WTC11 (cell line): ENCODE measurements around the gene SLC10A7. TPM values are rescaled to one million over a fixed set of nuclear protein-coding genes. Genes with fewer than 3 reads are reported as not detected.

Experiments used
- ATAC-seq: fragments of 200-7000 bp; cut with Tn5 transposase; 2 replicates; pipeline ENCODE4 v1.10.0; 2021; ENCODE audit warnings: mild to moderate bottlenecking, moderate library complexity
- CTCF ChIA-PET: fragments of 300-600 bp; sonication (Branson Sonifier 250); formaldehyde crosslinking; loops from one replicate; lab custom pipeline; 2021; ENCODE audit warnings: antibody characterized with exemption; lab: Charles Lee
- POLR2A ChIA-PET: fragments of 350-600 bp; sonication (Branson Sonifier 250); formaldehyde crosslinking; loops from one replicate; lab custom pipeline; 2021; ENCODE audit warnings: antibody characterized with exemption; lab: Charles Lee
- DNase-seq: peaks from one replicate; pipeline ENCODE4 v3.0.0; 2021; ENCODE audit warnings: low spot score
- H3K27ac Mint-ChIP-seq: 2 replicates; pipeline ENCODE4 v1.8.0; 2021; ENCODE audit warnings: mixed read lengths
- H3K27me3 Mint-ChIP-seq: 2 replicates; pipeline ENCODE4 v1.8.0; 2021; ENCODE audit warnings: low read depth, mild to moderate bottlenecking, moderate library complexity, mixed read lengths
- H3K36me3 Mint-ChIP-seq: 2 replicates; pipeline ENCODE4 v1.8.0; 2021; ENCODE audit warnings: mixed read lengths
- H3K4me1 Mint-ChIP-seq: 2 replicates; pipeline ENCODE4 v1.8.0; 2022; ENCODE audit warnings: mixed read lengths
- H3K4me3 Mint-ChIP-seq: 2 replicates; pipeline ENCODE4 v1.8.0; 2021; ENCODE audit warnings: mild to moderate bottlenecking, moderate library complexity, mixed read lengths
- H3K9me3 Mint-ChIP-seq: 2 replicates; pipeline ENCODE4 v1.8.0; 2021; ENCODE audit warnings: mixed read lengths
- EMX1 ChIP-seq: fragments of 250-450 bp; sonication (Bioruptor Pico); IDR thresholded peaks from 2 replicates; pipeline ENCODE4 v1.8.0; 2021; ENCODE audit warnings: mild to moderate bottlenecking
- ESRRA ChIP-seq: sonication (generic); formaldehyde crosslinking; IDR thresholded peaks from 2 replicates; pipeline ENCODE4 v1.8.1; 2022; ENCODE audit warnings: mild to moderate bottlenecking, missing genetic modification reagents, borderline replicate concordance
- GTF2I ChIP-seq: fragments of 250-450 bp; sonication (Bioruptor Pico); conservative IDR thresholded peaks from 2 replicates; pipeline ENCODE4 v1.4.0; 2021; ENCODE audit warnings: mild to moderate bottlenecking
- HMGA2 ChIP-seq: fragments of 250-450 bp; sonication (Bioruptor Pico); IDR thresholded peaks from 2 replicates; pipeline ENCODE4 v1.4.0; 2021; ENCODE audit warnings: mild to moderate bottlenecking, moderate library complexity
- KAT7 ChIP-seq: sonication (generic); formaldehyde crosslinking; IDR thresholded peaks from 2 replicates; pipeline ENCODE4 v1.8.1; 2023; ENCODE audit warnings: missing genetic modification reagents, mild to moderate bottlenecking, borderline replicate concordance
- NFE2L1 ChIP-seq: sonication (generic); formaldehyde crosslinking; IDR thresholded peaks from 2 replicates; pipeline ENCODE4 v1.8.1; 2023; ENCODE audit warnings: missing genetic modification reagents
- NR3C1 ChIP-seq: sonication (generic); formaldehyde crosslinking; conservative IDR thresholded peaks from 2 replicates; pipeline ENCODE4 v1.8.1; 2023; ENCODE audit warnings: low read depth, mild to moderate bottlenecking, missing genetic modification reagents
- RELA ChIP-seq: sonication (generic); formaldehyde crosslinking; IDR thresholded peaks from 2 replicates; pipeline ENCODE4 v1.8.1; 2022; ENCODE audit warnings: missing genetic modification reagents, mild to moderate bottlenecking, borderline replicate concordance
- SMAD3 ChIP-seq: sonication (generic); formaldehyde crosslinking; IDR thresholded peaks from 2 replicates; pipeline ENCODE4 v1.8.0; 2022; ENCODE audit warnings: missing genetic modification reagents, mild to moderate bottlenecking, borderline replicate concordance
- SOX15 ChIP-seq: fragments of 250-450 bp; sonication (Bioruptor Pico); IDR thresholded peaks from 2 replicates; pipeline ENCODE4 v1.9.0; 2021; ENCODE audit warnings: mild to moderate bottlenecking
- TCF7 ChIP-seq: sonication (generic); formaldehyde crosslinking; IDR thresholded peaks from 2 replicates; pipeline ENCODE4 v1.8.0; 2022; ENCODE audit warnings: mild to moderate bottlenecking, low read depth, missing genetic modification reagents, moderate library complexity
- ZNF263 ChIP-seq: sonication (generic); formaldehyde crosslinking; IDR thresholded peaks from 2 replicates; pipeline ENCODE4 v1.8.1; 2022; ENCODE audit warnings: low read depth, mild to moderate bottlenecking, moderate library complexity, missing genetic modification reagents
- ZNF317 ChIP-seq: sonication (generic); formaldehyde crosslinking; IDR thresholded peaks from 2 replicates; pipeline ENCODE4 v1.8.1; 2023; ENCODE audit warnings: low read depth, mild to moderate bottlenecking, moderate library complexity, missing genetic modification reagents, borderline replicate concordance
- total RNA-seq: library from RNA; stranded (reverse); gene quantifications from 3 replicates; pipeline ENCODE4 v1.2.3, GENCODE V29; 2021
- TF ChIP-seq, protein P1 (sequence below): sonication (generic); formaldehyde crosslinking; IDR thresholded peaks from 2 replicates; pipeline ENCODE4 v1.8.1; 2022; ENCODE audit warnings: mild to moderate bottlenecking, moderate library complexity, missing genetic modification reagents
- TF ChIP-seq, protein P2 (sequence below): sonication (generic); formaldehyde crosslinking; IDR thresholded peaks from 2 replicates; pipeline ENCODE4 v1.8.1; 2022; ENCODE audit warnings: missing genetic modification reagents, borderline replicate concordance
- TF ChIP-seq, protein P3 (sequence below): sonication (generic); formaldehyde crosslinking; IDR thresholded peaks from 2 replicates; pipeline ENCODE4 v1.8.1; 2023; ENCODE audit warnings: mild to moderate bottlenecking, missing genetic modification reagents
- TF ChIP-seq, protein P4 (sequence below): sonication (generic); formaldehyde crosslinking; IDR thresholded peaks from 2 replicates; pipeline ENCODE4 v1.8.1; 2023; ENCODE audit warnings: mild to moderate bottlenecking, missing genetic modification reagents
- TF ChIP-seq, protein P5 (sequence below): fragments of 250-450 bp; sonication (Bioruptor Pico); IDR thresholded peaks from 2 replicates; pipeline ENCODE4 v1.9.0; 2021; ENCODE audit warnings: moderate library complexity, mild to moderate bottlenecking, inconsistent platforms, borderline replicate concordance
- TF ChIP-seq, protein P6 (sequence below): sonication (generic); formaldehyde crosslinking; IDR thresholded peaks from 2 replicates; pipeline ENCODE4 v1.8.0; 2023; ENCODE audit warnings: missing genetic modification reagents, mild to moderate bottlenecking, borderline replicate concordance

Gene SLC10A7
- total RNA-seq, 1 experiment from 2014 or later: 5.0 TPM

DNA sequence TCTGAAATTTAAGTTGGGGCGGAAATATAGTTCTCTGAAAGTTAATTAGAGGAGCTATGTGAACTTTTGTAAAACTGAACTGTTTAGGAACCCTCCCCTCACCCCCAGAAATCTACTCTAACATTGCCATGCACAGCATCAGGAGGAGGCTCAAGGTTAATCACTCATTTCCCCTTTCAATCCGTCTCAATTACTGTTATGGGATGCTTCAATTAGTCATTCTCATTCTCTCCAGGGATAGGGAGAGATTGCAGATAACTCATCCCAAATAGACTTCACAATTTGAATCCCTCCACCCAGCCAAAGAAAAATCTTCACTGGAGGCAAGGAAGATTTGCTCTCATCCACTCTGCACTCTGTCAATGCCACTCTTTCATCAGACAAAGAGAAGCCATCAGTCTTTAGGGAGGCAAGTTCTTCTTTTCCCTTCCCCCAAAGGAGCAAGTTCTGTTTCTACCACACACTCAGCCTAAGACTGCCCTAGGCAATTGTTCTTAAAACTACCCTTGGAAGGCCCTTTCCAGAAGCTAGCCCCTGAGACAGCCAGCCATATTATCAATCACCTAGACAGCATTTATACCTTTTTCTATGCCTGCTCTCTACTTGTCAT lies 140.4 kb downstream of the SLC10A7 start:
- POLR2A ChIA-PET: no interaction called here
- TF ChIP-seq, protein P1, sequence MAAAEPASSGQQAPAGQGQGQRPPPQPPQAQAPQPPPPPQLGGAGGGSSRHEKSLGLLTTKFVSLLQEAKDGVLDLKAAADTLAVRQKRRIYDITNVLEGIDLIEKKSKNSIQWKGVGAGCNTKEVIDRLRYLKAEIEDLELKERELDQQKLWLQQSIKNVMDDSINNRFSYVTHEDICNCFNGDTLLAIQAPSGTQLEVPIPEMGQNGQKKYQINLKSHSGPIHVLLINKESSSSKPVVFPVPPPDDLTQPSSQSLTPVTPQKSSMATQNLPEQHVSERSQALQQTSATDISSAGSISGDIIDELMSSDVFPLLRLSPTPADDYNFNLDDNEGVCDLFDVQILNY: no peak
- TF ChIP-seq SMAD3 (CRISPR knock-in tag): no peak
- no peak for TF ChIP-seq HMGA2 (CRISPR knock-in tag)
- TF ChIP-seq, protein P2, sequence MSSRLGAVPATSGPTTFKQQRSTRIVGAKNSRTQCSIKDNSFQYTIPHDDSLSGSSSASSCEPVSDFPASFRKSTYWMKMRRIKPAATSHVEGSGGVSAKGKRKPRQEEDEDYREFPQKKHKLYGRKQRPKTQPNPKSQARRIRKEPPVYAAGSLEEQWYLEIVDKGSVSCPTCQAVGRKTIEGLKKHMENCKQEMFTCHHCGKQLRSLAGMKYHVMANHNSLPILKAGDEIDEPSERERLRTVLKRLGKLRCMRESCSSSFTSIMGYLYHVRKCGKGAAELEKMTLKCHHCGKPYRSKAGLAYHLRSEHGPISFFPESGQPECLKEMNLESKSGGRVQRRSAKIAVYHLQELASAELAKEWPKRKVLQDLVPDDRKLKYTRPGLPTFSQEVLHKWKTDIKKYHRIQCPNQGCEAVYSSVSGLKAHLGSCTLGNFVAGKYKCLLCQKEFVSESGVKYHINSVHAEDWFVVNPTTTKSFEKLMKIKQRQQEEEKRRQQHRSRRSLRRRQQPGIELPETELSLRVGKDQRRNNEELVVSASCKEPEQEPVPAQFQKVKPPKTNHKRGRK: no peak
- TF ChIP-seq, protein P3, sequence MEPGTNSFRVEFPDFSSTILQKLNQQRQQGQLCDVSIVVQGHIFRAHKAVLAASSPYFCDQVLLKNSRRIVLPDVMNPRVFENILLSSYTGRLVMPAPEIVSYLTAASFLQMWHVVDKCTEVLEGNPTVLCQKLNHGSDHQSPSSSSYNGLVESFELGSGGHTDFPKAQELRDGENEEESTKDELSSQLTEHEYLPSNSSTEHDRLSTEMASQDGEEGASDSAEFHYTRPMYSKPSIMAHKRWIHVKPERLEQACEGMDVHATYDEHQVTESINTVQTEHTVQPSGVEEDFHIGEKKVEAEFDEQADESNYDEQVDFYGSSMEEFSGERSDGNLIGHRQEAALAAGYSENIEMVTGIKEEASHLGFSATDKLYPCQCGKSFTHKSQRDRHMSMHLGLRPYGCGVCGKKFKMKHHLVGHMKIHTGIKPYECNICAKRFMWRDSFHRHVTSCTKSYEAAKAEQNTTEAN (CRISPR knock-in tag): no peak
- TF ChIP-seq, protein P4, sequence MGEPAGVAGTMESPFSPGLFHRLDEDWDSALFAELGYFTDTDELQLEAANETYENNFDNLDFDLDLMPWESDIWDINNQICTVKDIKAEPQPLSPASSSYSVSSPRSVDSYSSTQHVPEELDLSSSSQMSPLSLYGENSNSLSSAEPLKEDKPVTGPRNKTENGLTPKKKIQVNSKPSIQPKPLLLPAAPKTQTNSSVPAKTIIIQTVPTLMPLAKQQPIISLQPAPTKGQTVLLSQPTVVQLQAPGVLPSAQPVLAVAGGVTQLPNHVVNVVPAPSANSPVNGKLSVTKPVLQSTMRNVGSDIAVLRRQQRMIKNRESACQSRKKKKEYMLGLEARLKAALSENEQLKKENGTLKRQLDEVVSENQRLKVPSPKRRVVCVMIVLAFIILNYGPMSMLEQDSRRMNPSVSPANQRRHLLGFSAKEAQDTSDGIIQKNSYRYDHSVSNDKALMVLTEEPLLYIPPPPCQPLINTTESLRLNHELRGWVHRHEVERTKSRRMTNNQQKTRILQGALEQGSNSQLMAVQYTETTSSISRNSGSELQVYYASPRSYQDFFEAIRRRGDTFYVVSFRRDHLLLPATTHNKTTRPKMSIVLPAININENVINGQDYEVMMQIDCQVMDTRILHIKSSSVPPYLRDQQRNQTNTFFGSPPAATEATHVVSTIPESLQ: no peak
- TF ChIP-seq TCF7: no peak
- no peak for TF ChIP-seq KAT7
- TF ChIP-seq RELA (CRISPR knock-in tag): no peak
- TF ChIP-seq ZNF317: no peak
- no peak for TF ChIP-seq EMX1 (CRISPR knock-in tag)
- TF ChIP-seq, protein P5, sequence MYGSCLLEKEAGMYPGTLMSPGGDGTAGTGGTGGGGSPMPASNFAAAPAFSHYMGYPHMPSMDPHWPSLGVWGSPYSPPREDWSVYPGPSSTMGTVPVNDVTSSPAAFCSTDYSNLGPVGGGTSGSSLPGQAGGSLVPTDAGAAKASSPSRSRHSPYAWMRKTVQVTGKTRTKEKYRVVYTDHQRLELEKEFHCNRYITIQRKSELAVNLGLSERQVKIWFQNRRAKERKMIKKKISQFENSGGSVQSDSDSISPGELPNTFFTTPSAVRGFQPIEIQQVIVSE (CRISPR knock-in tag): no peak
- TF ChIP-seq, protein P6, sequence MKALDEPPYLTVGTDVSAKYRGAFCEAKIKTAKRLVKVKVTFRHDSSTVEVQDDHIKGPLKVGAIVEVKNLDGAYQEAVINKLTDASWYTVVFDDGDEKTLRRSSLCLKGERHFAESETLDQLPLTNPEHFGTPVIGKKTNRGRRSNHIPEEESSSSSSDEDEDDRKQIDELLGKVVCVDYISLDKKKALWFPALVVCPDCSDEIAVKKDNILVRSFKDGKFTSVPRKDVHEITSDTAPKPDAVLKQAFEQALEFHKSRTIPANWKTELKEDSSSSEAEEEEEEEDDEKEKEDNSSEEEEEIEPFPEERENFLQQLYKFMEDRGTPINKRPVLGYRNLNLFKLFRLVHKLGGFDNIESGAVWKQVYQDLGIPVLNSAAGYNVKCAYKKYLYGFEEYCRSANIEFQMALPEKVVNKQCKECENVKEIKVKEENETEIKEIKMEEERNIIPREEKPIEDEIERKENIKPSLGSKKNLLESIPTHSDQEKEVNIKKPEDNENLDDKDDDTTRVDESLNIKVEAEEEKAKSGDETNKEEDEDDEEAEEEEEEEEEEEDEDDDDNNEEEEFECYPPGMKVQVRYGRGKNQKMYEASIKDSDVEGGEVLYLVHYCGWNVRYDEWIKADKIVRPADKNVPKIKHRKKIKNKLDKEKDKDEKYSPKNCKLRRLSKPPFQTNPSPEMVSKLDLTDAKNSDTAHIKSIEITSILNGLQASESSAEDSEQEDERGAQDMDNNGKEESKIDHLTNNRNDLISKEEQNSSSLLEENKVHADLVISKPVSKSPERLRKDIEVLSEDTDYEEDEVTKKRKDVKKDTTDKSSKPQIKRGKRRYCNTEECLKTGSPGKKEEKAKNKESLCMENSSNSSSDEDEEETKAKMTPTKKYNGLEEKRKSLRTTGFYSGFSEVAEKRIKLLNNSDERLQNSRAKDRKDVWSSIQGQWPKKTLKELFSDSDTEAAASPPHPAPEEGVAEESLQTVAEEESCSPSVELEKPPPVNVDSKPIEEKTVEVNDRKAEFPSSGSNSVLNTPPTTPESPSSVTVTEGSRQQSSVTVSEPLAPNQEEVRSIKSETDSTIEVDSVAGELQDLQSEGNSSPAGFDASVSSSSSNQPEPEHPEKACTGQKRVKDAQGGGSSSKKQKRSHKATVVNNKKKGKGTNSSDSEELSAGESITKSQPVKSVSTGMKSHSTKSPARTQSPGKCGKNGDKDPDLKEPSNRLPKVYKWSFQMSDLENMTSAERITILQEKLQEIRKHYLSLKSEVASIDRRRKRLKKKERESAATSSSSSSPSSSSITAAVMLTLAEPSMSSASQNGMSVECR (CRISPR knock-in tag): no peak
- TF ChIP-seq GTF2I (CRISPR knock-in tag): no peak
- no peak for TF ChIP-seq ZNF263
- TF ChIP-seq ESRRA: no peak
- no peak for TF ChIP-seq NFE2L1 (CRISPR knock-in tag)
- TF ChIP-seq NR3C1: no peak
- no peak for TF ChIP-seq SOX15 (CRISPR knock-in tag)
- H3K9me3 Mint-ChIP-seq: peaks cover 6% of the 10 kb centered on the region
- CTCF ChIA-PET: no interaction called here
- no peaks in the 10 kb centered on the region for H3K27me3 Mint-ChIP-seq
- no peak for DNase-seq
- peaks cover 18% of the 10 kb centered on the region for H3K4me1 Mint-ChIP-seq
- H3K27ac Mint-ChIP-seq: peak overlapping the region; percentile 28
- ATAC-seq: peak; percentile 96
- H3K36me3 Mint-ChIP-seq: peaks cover 4% of the 10 kb centered on the region; the same call in 1 of the 2 replicates
- H3K4me3 Mint-ChIP-seq: no peak overlapping the region
